Measurements from ENCODE around the gene RHO.

The RHO gene

GRCh38 chr3:129557548-129557894 is 29.1 kb downstream of the RHO start:
- DNase-seq (ENCODE audit: low read depth) = peak; percentile 86
- no peak overlapping the region for H3K4me3 ChIP-seq (ENCODE audit: low read length)
- TF ChIP-seq CTCF (conservative IDR thresholded peaks at IDR 0.05; ENCODE audit: low read length) = no peak

- H3K4me3 ChIP-seq (ENCODE audit: low read length) = no peak overlapping the region
- no peak for DNase-seq (ENCODE audit: low read depth)
- TF ChIP-seq CTCF (conservative IDR thresholded peaks at IDR 0.05; ENCODE audit: low read length) = no peak
Observed at GRCh38 chr3:129558081-129558771, 29.8 kb downstream of the RHO start.

- no peak overlapping the region for H3K4me3 ChIP-seq (ENCODE audit: low read length)
- TF ChIP-seq CTCF (conservative IDR thresholded peaks at IDR 0.05; ENCODE audit: low read length) = no peak
- DNase-seq (ENCODE audit: low read depth) = peak; percentile 91
Observed at GRCh38 chr3:129558772-129559564, 30.5 kb downstream of the RHO start.

GRCh38 chr3:129559565-129560079 is 31.2 kb downstream of the RHO start:
- no peak for DNase-seq (ENCODE audit: low read depth)
- TF ChIP-seq CTCF (conservative IDR thresholded peaks at IDR 0.05; ENCODE audit: low read length) = no peak
- H3K4me3 ChIP-seq (ENCODE audit: low read length) = peak overlapping the region; percentile 29

GRCh38 chr3:129560269-129560787 is 31.9 kb downstream of the RHO start:
- H3K4me3 ChIP-seq (ENCODE audit: low read length) = peak overlapping the region; percentile 29
- no peak for TF ChIP-seq CTCF (conservative IDR thresholded peaks at IDR 0.05; ENCODE audit: low read length)
- DNase-seq (ENCODE audit: low read depth) = peak; percentile 82

GRCh38 chr3:129560911-129561594 is 32.6 kb downstream of the RHO start:
- peak; percentile 91 for DNase-seq (ENCODE audit: low read depth)
- TF ChIP-seq CTCF (conservative IDR thresholded peaks at IDR 0.05; ENCODE audit: low read length) = no peak
- H3K4me3 ChIP-seq (ENCODE audit: low read length) = peak overlapping the region; percentile 29

Data from AG10803 (cell line).